DOHH2 (cell line): ENCODE results near the gene VWA5B2.

Source experiments
- H3F3A ChIP-seq: fragments of 200-600 bp; sonication (generic), shearing (Covaris generic); 2 replicates; pipeline ENCODE4 v1.6.0; 2016; ENCODE audit warnings: antibody characterized with exemption, mild to moderate bottlenecking; ENCODE audit not compliant: control insufficient read depth, insufficient read depth
- H3K27ac ChIP-seq: fragments of 200-600 bp; sonication (generic); 2 replicates; pipeline ENCODE4 v1.5.1; 2014; ENCODE audit warnings: low read depth, mild to moderate bottlenecking, low read length, moderate library complexity
- H3K27me3 ChIP-seq: fragments of 200-600 bp; sonication (generic); 2 replicates; pipeline ENCODE4 v1.6.1; 2014; ENCODE audit warnings: mild to moderate bottlenecking, low read length, mixed read lengths; ENCODE audit not compliant: control insufficient read depth
- H3K36me3 ChIP-seq: fragments of 200-600 bp; sonication (generic); 2 replicates; pipeline ENCODE4 v1.6.1; 2014; ENCODE audit warnings: mild to moderate bottlenecking, low read length, moderate library complexity, mixed read lengths; ENCODE audit not compliant: control insufficient read depth
- H3K4me1 ChIP-seq: fragments of 200-600 bp; sonication (generic); 2 replicates; pipeline ENCODE4 v1.6.1; 2014; ENCODE audit warnings: mild to moderate bottlenecking, low read length, mixed read lengths; ENCODE audit not compliant: control insufficient read depth
- H3K4me2 ChIP-seq: fragments of 200-600 bp; sonication (generic); 2 replicates; pipeline ENCODE4 v1.6.0; 2014; ENCODE audit warnings: mild to moderate bottlenecking, low read length, moderate library complexity
- H3K4me3 ChIP-seq: fragments of 200-600 bp; sonication (generic); 2 replicates; pipeline ENCODE4 v1.5.1; 2014; ENCODE audit warnings: mild to moderate bottlenecking, low read length, mixed read lengths
- H3K79me2 ChIP-seq: fragments of 200-600 bp; sonication (generic); 2 replicates; pipeline ENCODE4 v1.6.1; 2014; ENCODE audit warnings: mild to moderate bottlenecking, low read length, mixed read lengths; ENCODE audit not compliant: control insufficient read depth
- H3K9me2 ChIP-seq: fragments of 200-600 bp; sonication (generic); replicated peaks from 2 replicates; pipeline ENCODE4 v1.6.1; 2014; ENCODE audit warnings: mild to moderate bottlenecking, low read length, mixed read lengths; ENCODE audit not compliant: control insufficient read depth
- H3K9me3 ChIP-seq: fragments of 200-600 bp; sonication (generic); 2 replicates; pipeline ENCODE4 v1.6.1; 2014; ENCODE audit warnings: antibody characterized with exemption, low read length, mixed read lengths; ENCODE audit not compliant: control insufficient read depth, insufficient read depth
- H4K20me1 ChIP-seq: fragments of 200-600 bp; sonication (generic); 2 replicates; pipeline ENCODE4 v1.6.0; 2014; ENCODE audit warnings: low read depth, mild to moderate bottlenecking, antibody characterized with exemption, low read length, moderate library complexity; ENCODE audit not compliant: control insufficient read depth, insufficient read depth
- EZH2phosphoT487 ChIP-seq: fragments of 200-600 bp; sonication (generic); IDR thresholded peaks from 2 replicates; pipeline ENCODE4 v1.6.1; 2017; ENCODE audit warnings: borderline replicate concordance, mild to moderate bottlenecking, antibody characterized with exemption, low read length, moderate library complexity, mixed read lengths
- TF ChIP-seq, protein P1 (sequence below): fragments of 200-600 bp; sonication (generic); IDR thresholded peaks from one replicate; pipeline ENCODE4 v1.5.1; 2014; ENCODE audit warnings: antibody characterized with exemption, mild to moderate bottlenecking, low read depth, low read length; ENCODE audit not compliant: poor library complexity, severe bottlenecking

VWA5B2 gene

DNA sequence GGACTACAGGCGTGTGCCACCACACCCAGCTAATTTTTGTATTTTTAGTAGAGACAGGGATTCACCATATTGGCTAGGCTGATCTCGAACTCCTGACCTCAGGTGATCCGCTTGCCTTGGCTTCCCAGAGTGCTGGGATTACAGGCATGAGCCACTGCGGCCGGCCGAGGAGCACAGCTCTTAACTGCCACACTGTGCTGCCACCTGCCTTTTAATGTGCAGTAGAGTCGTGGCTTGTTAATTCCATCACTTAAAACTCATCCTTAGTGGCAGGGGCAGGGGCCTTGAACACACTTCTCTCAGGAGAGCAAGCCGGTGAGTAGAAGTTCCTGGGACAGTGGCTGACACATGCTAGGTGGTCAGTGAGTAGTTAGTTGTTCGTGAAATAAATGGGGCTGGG lies 30.9 kb upstream of the VWA5B2 start:
- TF ChIP-seq, protein P1, sequence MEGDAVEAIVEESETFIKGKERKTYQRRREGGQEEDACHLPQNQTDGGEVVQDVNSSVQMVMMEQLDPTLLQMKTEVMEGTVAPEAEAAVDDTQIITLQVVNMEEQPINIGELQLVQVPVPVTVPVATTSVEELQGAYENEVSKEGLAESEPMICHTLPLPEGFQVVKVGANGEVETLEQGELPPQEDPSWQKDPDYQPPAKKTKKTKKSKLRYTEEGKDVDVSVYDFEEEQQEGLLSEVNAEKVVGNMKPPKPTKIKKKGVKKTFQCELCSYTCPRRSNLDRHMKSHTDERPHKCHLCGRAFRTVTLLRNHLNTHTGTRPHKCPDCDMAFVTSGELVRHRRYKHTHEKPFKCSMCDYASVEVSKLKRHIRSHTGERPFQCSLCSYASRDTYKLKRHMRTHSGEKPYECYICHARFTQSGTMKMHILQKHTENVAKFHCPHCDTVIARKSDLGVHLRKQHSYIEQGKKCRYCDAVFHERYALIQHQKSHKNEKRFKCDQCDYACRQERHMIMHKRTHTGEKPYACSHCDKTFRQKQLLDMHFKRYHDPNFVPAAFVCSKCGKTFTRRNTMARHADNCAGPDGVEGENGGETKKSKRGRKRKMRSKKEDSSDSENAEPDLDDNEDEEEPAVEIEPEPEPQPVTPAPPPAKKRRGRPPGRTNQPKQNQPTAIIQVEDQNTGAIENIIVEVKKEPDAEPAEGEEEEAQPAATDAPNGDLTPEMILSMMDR = no peak
- no peak for TF ChIP-seq EZH2phosphoT487
- Histone ChIP-seq H3K27ac (no peak overlapping the region), H3K79me2 (no peaks in the 10 kb centered on the region), H3K36me3 (peaks cover 20% of the 10 kb centered on the region), H3F3A (no peaks in the 10 kb centered on the region), H3K9me2 (no peaks in the 10 kb centered on the region), H3K9me3 (no peaks in the 10 kb centered on the region), H3K4me3 (no peak overlapping the region), H3K4me2 (no peak overlapping the region), H3K4me1 (no peaks in the 10 kb centered on the region), H3K27me3 (no peaks in the 10 kb centered on the region), H4K20me1 (no peaks in the 10 kb centered on the region)

DNA sequence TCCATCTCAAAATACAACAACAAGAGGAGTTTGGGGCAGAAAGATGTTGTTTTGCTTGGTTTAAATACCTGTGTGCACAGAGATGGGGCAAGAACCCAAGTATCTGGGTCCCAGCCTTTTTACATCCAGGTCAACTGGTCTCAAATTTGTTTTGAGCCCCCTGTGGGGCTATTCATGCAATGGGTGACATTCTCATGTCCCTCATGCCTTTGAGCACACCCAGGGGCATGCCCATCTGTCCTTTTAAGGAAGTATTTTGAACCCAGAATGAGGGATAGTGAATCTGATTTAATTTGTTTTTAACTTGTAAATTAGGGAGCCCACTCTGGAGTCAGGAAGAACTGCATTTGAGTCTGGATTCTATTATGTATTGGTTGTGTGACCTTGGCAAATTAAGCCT lies 28.6 kb upstream of the VWA5B2 start:
- Histone ChIP-seq H4K20me1 (no peaks in the 10 kb centered on the region), H3K9me2 (no peaks in the 10 kb centered on the region), H3K27ac (no peak overlapping the region), H3K4me1 (no peaks in the 10 kb centered on the region), H3K4me2 (no peak overlapping the region), H3K79me2 (no peaks in the 10 kb centered on the region), H3F3A (no peaks in the 10 kb centered on the region), H3K4me3 (no peak overlapping the region), H3K36me3 (peaks cover 2% of the 10 kb centered on the region), H3K9me3 (no peaks in the 10 kb centered on the region), H3K27me3 (no peaks in the 10 kb centered on the region)
- TF ChIP-seq, protein P1 = no peak
- TF ChIP-seq EZH2phosphoT487 = no peak

DNA sequence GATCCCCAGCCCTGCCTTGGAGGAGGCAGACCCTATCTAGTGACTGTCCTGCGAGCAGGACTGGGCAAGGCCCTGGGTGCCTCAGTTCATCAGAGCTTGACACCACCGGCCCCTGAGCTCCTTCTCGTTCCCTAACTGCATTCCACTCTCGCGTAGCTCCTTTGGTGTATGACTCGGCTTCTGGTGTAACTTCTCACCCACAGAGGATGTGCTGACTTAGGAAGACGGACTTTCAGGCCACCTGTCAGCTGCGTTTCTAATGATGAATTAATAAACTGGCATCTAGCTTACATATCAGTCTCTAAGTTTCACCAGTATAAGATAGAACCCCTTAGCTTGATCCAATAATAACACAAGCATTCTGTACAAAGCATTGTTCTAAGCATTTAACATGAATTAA lies 25.9 kb upstream of the VWA5B2 start:
- Histone ChIP-seq H3K27me3 (peaks cover 17% of the 10 kb centered on the region), H3K27ac (no peak overlapping the region), H3K9me3 (no peaks in the 10 kb centered on the region), H3K79me2 (no peaks in the 10 kb centered on the region), H4K20me1 (no peaks in the 10 kb centered on the region), H3K4me3 (no peak overlapping the region), H3K9me2 (no peaks in the 10 kb centered on the region), H3K36me3 (no peaks in the 10 kb centered on the region), H3F3A (no peaks in the 10 kb centered on the region), H3K4me2 (no peak overlapping the region), H3K4me1 (no peaks in the 10 kb centered on the region)
- TF ChIP-seq, protein P1 = no peak
- no peak for TF ChIP-seq EZH2phosphoT487
